Measurements from ENCODE around the gene C1orf115.
"Not testable (repeated sequence)": the region's sequence is repeated elsewhere in the genome, so short reads cannot be mapped to it uniquely, and the experiment has no call there.

The C1orf115 gene

GRCh38 chr1:220732137-220732536 is 42.0 kb downstream of the C1orf115 start:
- no peaks in the 10 kb centered on the region for H3K9me3 Mint-ChIP-seq (ENCODE audit: low read depth)
- peaks cover 7% of the 10 kb centered on the region for H3K4me1 Mint-ChIP-seq (ENCODE audit: low read depth)
- no peak overlapping the region for H3K27ac Mint-ChIP-seq
- H3K36me3 Mint-ChIP-seq, result no peaks in the 10 kb centered on the region
- no peak overlapping the region for H3K4me3 Mint-ChIP-seq
- H3K27me3 Mint-ChIP-seq, result no peaks in the 10 kb centered on the region

DNA sequence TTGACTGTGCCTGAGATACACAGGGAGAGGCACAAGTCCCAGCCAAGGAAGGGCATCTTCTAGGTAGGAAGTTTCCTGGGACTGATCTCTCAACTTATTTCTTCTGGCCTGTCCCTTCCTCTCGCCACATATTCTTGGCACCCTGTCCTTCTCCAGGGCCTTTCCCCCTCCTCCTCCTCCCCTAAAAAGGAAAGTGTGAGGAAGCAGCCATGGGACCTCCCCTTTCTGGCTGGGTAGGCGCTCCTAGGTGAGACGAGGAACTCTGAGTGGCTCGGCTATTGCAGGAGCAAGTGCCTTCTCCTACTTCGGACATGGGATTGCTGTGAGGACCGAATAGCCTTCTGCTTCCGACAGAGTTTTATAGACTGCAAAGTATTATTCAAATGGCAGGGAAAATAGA is 42.5 kb downstream of the C1orf115 start:
- Mint-ChIP-seq H3K36me3 (no peaks in the 10 kb centered on the region), H3K4me3 (no peak overlapping the region), H3K4me1 (ENCODE audit: low read depth) (peaks cover 7% of the 10 kb centered on the region), H3K27me3 (no peaks in the 10 kb centered on the region), H3K27ac (no peak overlapping the region), H3K9me3 (ENCODE audit: low read depth) (no peaks in the 10 kb centered on the region)

DNA sequence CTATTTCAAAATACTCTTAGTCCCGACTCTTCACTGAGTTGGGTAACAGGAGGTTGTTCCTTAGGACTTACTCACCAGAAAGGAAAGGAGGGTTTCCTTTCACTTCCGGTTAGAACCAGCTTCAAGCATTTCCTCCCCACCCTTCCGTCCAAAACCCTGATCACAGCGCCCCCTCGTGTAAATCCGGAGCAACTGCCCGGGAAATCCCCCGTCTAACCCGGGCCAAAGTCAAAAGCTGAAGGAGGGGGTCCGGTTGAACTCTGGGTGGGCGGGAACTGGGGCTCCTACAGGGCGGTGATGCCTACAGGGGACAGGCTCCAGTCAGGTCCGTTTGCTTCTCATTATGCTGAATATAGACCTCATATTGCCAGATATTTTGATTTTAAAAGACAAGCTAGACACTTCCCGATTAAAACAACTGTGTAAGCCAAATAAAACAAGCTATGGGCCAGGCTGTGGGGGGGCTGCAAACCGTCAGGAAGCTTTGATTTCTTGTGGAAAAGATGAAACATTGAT is 43.0 kb downstream of the C1orf115 start:
- Mint-ChIP-seq H3K36me3 (no peaks in the 10 kb centered on the region), H3K4me1 (ENCODE audit: low read depth) (peaks cover 7% of the 10 kb centered on the region), H3K27ac (no peak overlapping the region), H3K9me3 (ENCODE audit: low read depth) (no peaks in the 10 kb centered on the region), H3K27me3 (no peaks in the 10 kb centered on the region), H3K4me3 (peak overlapping the region; percentile 14)

DNA sequence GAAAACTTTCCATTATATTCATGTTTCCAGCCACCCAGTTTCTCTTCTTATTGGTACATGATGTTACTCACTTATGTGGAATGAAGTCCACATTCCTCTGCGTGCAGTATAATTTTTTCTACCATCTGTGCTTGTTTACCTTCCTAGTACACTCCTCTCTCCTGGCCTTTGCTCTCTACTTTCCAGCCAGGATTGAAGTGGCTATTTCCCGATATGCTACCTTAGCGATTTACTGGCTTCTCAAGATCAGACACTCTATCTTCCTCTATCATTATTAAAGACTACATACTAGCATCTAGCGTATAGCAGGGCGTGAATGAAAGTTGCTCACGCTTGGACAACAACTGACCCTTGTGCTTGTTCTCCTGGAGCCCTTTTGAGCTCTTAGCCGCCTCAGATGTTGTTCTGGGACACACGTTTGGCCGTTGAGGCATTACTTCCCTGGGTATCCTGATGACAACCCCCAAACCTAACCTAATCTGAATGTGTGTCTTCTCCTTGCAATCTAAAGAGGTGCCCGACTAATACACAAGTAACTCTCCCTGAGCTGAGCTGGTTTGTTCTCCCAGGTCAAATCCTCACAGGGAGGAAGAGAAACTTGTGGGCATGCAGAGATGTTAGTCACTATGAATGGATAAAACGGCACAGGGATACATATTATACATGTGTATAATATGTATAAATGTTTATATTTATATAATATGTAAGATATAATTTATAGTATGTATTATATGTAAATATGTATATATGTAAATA is 44.6 kb downstream of the C1orf115 start:
- no peak overlapping the region for H3K4me3 Mint-ChIP-seq
- H3K4me1 Mint-ChIP-seq (ENCODE audit: low read depth), result peaks cover 7% of the 10 kb centered on the region
- peaks cover under 1% of the 10 kb centered on the region for H3K27me3 Mint-ChIP-seq
- H3K27ac Mint-ChIP-seq, result no peak overlapping the region
- no peaks in the 10 kb centered on the region for H3K36me3 Mint-ChIP-seq
- no peaks in the 10 kb centered on the region for H3K9me3 Mint-ChIP-seq (ENCODE audit: low read depth)

DNA sequence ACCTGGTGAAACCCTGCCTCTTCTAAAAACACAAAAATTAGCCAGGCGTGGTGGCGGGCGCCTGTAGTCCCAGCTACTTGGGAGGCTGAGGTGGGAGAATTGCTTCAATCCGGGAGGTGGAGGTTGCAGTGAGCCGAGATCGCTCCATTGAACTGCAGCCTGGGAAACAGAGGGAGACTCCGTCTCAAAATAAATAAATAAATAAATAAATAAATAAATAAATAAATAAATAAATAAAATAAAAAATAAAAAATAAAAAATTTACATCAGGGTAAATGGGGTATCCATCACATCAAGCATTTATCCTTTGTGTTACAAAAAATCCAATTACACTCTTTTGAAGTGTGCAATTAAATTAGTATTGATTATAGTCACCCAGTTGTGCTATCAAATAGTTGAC is 46.1 kb downstream of the C1orf115 start:
- H3K4me3 Mint-ChIP-seq; H3K36me3 Mint-ChIP-seq; H3K4me1 Mint-ChIP-seq (ENCODE audit: low read depth); H3K27me3 Mint-ChIP-seq; H3K9me3 Mint-ChIP-seq (ENCODE audit: low read depth); H3K27ac Mint-ChIP-seq: not testable (repeated sequence)

- no peaks in the 10 kb centered on the region for H3K4me1 Mint-ChIP-seq (ENCODE audit: low read depth)
- H3K36me3 Mint-ChIP-seq, result no peaks in the 10 kb centered on the region
- H3K9me3 Mint-ChIP-seq (ENCODE audit: low read depth), result no peaks in the 10 kb centered on the region
- H3K27me3 Mint-ChIP-seq, result peaks cover 13% of the 10 kb centered on the region
- no peak overlapping the region for H3K4me3 Mint-ChIP-seq
- H3K27ac Mint-ChIP-seq, result no peak overlapping the region
Measured at GRCh38 chr1:220741349-220741748, 51.2 kb downstream of the C1orf115 start.

DNA sequence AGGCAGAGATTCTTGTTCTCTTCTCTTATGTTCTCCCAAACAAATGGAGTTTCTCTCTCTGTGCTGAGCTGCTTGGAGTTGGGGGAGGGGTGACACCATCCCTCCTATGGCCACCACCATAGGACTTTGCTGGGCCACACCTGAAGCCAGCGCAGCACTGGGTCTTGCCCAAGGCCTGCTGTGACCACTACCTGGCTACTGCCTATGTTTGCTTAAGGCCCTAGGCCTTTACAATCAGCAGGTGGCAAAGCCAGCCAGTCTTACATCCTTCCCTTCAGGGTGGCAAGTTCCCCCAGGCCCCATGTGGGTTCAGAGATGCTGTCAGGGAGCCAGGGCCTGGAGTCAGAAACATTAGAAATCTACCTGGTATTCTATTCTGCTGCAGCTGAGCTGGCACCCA is 51.7 kb downstream of the C1orf115 start:
- Mint-ChIP-seq H3K4me1 (ENCODE audit: low read depth) (no peaks in the 10 kb centered on the region), H3K36me3 (no peaks in the 10 kb centered on the region), H3K4me3 (no peak overlapping the region)

DNA sequence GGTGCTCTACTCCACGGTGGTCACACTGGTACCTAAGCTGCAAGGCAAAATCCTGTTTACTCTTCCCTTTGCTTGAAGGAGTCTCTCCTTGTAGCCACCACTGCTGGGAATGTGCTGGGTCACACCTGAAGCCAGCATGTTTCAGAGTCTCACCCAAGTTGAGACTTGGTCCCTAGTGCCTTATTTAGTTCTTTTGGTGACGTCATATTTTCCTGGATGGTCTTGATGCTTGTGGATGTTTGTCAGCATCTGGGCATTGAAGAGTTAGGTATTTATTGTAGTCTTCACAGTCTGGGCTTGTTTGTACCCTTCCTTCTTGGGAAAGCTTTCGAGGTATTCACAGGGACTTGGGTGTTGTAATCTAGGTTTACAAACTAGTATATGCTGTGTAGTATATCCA is 52.4 kb downstream of the C1orf115 start:
- Mint-ChIP-seq H3K36me3 (no peaks in the 10 kb centered on the region), H3K27ac (no peak overlapping the region), H3K27me3 (peaks cover 23% of the 10 kb centered on the region), H3K9me3 (ENCODE audit: low read depth) (no peaks in the 10 kb centered on the region), H3K4me3 (no peak overlapping the region), H3K4me1 (ENCODE audit: low read depth) (no peaks in the 10 kb centered on the region)

More for the DNA sequence above, 51.7 kb downstream of the C1orf115 start:
- H3K9me3 Mint-ChIP-seq (ENCODE audit: low read depth), result no peaks in the 10 kb centered on the region
- peaks cover 18% of the 10 kb centered on the region for H3K27me3 Mint-ChIP-seq
- H3K27ac Mint-ChIP-seq, result no peak overlapping the region

DNA sequence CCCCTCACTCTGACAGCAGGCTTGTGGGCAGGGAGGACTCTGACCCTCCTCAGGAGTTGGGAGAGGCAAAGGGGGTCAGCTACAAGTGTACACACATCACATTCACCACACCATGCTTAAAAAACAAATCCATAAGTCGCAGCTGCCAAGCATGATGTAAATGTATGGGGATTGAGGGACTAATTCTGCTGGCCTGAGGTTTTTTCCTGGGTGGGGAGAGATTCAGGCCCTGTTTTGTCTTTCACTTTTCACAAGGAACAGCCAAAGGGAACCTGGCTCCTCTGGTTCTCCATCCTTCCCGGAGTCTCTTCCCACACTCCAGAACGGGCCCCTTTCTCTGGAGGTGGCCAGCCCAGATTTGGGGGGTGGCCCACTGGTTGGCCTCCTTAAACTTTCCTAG is 56.7 kb downstream of the C1orf115 start:
- Mint-ChIP-seq H3K27ac (no peak overlapping the region), H3K36me3 (no peaks in the 10 kb centered on the region), H3K4me1 (ENCODE audit: low read depth) (peaks cover 13% of the 10 kb centered on the region), H3K27me3 (peaks cover 47% of the 10 kb centered on the region), H3K4me3 (no peak overlapping the region), H3K9me3 (ENCODE audit: low read depth) (no peaks in the 10 kb centered on the region)

- H3K27me3 Mint-ChIP-seq, result peaks cover 50% of the 10 kb centered on the region
- no peaks in the 10 kb centered on the region for H3K9me3 Mint-ChIP-seq (ENCODE audit: low read depth)
- H3K4me3 Mint-ChIP-seq, result peak overlapping the region; percentile 69
- H3K27ac Mint-ChIP-seq, result no peak overlapping the region
- no peaks in the 10 kb centered on the region for H3K36me3 Mint-ChIP-seq
- H3K4me1 Mint-ChIP-seq (ENCODE audit: low read depth), result peaks cover 13% of the 10 kb centered on the region
Measured at GRCh38 chr1:220747437-220748088, 57.4 kb downstream of the C1orf115 start.

DNA sequence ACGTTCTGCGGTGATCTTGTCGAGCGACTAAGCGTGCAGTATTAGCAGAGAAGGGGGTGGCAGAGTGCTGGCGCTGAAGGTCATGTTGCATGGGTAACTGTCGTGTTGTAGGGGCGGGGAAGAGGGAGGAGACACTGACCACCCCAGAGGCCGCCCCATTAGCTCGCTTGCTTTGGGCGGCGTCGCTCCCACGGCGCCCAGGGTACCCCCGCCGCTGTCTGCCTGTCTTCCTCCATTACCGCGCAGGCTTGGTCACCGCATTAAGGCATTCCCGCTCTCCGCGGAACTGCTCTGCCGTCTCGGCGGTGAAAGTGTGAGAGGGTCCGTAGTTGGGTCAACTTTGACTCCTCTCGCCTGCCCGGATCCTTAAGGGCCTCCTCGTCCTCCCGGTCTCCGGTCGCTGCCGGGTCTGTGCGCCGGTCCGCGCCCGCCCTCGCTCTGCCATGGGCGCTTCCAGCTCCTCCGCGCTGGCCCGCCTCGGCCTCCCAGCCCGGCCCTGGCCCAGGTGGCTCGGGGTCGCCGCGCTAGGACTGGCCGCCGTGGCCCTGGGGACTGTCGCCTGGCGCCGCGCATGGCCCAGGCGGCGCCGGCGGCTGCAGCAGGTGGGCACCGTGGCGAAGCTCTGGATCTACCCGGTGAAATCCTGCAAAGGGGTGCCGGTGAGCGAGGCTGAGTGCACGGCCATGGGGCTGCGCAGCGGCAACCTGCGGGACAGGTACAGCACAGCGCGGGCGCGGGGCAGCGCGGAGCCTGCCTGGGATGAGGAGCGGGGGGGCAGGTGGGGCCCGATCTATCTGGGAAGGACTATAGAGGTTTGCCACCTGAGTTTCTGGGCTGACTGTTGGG is 58.1 kb downstream of the C1orf115 start, which contains the start of gene MTARC2:
TSS of gene MTARC2 (plus strand) at position 234 of the 846 bp plus-strand sequence. CDS start at position 444, 210 bp downstream.
- no peak within 1 kb of the TSS for H3K27ac Mint-ChIP-seq
- no peaks in the 10 kb centered on the region for H3K36me3 Mint-ChIP-seq
- H3K9me3 Mint-ChIP-seq (ENCODE audit: low read depth), result no peaks in the 10 kb centered on the region
- peaks cover 13% of the 10 kb centered on the region for H3K4me1 Mint-ChIP-seq (ENCODE audit: low read depth)
- peak within 1 kb of the TSS; percentile 70 for H3K4me3 Mint-ChIP-seq
- H3K27me3 Mint-ChIP-seq, result peaks cover 50% of the 10 kb centered on the region

All from activated naive CD8-positive, alpha-beta T cell (primary cell).